SIG-M5 treated with dmso at 0.1 percent for 504 hours (cell line): ENCODE results near the gene SHH.
A peak's percentile ranks its signal among the peaks of the same experiment; 100 is the strongest.

Experiments used
- DNase-seq: peaks from one replicate; lab custom pipeline; 2025; ENCODE audit not compliant: unreplicated experiment; lab: John Stamatoyannopoulos, UW

SHH gene

GRCh38 chr7:155766966-155767916, 45.0 kb downstream of the SHH start:
- DNase-seq, result no peak

GRCh38 chr7:155766386-155766785, 45.9 kb downstream of the SHH start:
- DNase-seq, result no peak

DNA sequence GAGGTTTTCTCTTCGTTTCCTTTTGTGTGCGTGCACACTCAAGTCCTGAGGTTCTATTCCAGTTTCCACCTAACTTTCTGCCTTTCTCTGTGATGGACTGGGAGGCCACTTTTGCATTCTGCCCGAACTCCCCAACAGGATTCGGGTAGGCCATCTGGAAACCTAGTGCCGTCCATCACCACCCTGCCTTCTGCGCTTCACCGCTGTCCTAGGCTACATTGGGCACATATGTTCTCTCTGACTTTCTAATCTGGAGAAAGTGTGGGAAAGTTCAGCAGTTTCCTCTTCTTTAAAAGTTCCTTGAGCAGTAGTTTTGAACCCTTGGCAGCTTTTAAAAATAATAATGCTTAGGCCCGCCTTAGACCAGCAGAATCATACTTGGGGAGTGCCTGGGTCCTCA, 46.8 kb downstream of the SHH start:
- no peak for DNase-seq

DNA sequence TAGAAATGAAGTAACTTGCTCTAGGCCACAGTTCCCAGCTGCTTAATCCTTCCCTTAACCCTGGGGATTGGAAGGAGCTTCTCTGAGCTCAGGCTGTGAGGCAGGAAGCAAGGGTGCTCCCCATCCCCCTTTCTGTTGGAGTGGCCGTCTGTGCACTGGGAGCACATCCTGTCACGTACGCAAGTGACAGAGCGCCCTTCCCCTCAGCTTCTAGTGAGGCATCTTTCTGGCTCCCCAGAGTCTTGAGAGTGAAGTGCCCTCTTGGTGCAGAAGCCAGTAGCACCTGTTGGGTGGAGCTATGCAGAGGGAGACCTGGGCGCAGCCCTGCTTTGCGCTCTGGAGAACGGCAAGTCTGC, 47.8 kb downstream of the SHH start:
- DNase-seq, result no peak

DNA sequence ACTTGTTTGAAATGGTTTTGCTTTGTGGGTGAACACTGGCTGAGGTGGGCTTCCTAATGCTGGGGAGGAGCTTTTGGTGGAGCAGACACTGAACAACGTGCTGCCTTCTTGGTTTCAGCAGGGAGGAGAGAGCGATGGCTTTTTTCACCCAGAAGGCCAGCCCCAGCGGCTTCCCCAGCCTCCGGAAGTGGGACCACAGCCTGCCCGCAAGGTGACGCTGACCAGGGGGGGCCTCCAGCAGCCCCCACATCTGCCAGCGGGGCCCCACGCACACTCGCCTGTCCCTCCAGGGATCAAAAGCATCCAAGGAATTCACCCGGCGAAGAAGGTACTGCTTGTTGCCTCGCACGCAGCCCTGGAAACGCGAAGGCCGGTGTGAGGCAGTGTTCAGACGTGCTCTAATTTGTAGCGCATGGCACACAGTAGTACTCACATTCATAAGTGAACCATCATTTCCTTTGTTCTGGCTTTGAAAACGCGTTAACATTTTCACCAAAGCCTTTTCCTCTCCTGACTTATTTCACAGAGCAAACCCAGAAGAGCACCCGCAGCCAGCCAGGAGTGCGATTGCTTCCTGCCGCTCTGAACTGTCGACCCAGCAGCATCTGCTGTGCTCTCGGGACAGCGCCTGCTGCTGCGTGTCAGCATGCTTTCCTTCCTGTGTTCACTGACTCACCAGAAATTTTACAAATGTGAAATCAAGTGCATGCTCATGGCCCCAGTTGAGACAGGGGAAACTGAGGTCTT, 48.4 kb downstream of the SHH start:
- no peak for DNase-seq

- DNase-seq, result no peak
Observed at GRCh38 chr7:155763122-155763521, 49.1 kb downstream of the SHH start.

DNA sequence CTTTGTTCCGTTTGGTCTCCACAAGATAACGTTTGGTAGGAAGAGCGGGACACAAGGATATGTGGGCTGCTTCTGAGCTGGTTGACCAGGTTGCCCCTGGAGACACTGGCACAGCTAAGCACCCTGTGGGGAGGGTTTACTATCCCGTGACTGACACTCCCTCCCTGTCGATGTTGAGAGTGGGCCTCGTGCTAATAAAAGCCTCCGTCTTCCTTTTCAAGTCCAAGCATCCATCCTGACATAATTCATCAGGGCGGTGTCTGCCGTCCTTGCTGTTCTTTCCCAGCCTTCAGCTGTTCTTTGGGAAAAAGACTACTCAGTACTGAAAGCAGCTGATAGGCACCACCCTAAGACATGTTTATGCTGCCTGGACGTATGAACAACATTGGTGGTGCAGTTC, 49.6 kb downstream of the SHH start:
- DNase-seq, result no peak

- no peak for DNase-seq
Observed at GRCh38 chr7:155762036-155762435, 50.2 kb downstream of the SHH start.

- DNase-seq, result peak; percentile 82
Observed at GRCh38 chr7:155761162-155761561, 51.1 kb downstream of the SHH start.

GRCh38 chr7:155759740-155760430, 52.4 kb downstream of the SHH start:
- DNase-seq, result no peak

DNA sequence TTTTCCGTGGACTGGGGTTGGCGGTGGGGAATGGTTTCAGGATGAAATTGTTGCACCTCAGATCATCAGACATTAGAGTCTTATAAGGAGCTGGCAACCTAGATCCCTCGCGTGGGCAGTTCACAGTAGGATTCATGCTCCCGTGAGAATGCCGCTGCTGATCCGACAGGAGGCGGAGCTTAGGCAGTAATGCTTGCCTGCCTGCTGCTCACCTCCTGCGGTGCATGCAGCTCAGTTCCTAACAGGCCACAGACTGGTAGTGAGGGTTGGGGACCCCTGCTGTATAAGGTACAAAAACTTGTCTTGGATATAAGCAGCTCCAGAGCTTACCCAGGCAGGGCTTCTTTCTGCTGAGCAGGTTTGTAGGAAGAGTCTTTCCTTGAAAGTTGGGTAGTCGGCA, 53.9 kb downstream of the SHH start:
- no peak for DNase-seq

- DNase-seq, result peak; percentile 93
Observed at GRCh38 chr7:155756322-155756721, 55.9 kb downstream of the SHH start.

- no peak for DNase-seq
Observed at GRCh38 chr7:155755026-155755425, 57.2 kb downstream of the SHH start.

GRCh38 chr7:155754165-155754564, 58.1 kb downstream of the SHH start:
- no peak for DNase-seq

DNA sequence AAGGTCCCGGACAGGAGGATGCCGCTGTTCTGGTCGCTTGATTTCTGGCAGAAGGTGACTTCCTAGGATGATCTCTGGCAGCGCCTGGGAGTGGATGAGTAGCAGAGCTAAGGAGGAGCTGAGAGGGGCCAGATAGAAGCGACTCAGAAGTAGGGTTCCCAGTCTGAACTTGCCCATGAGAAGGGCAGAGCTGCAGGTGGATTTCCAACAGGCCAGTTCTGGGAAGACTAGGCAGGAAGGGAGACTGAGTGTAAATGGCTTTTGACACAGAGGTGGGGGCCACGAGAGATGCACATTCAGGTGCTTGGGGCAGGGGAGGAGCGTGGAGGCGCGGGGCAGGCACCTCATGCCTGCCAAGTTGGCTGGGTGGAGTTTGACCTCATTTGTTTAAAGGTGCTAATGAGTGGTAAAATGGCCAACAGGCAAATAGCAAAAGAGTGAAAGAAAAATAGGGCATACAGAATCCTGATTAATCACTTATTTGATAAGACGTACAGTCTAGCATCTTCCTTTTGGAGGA, 58.8 kb downstream of the SHH start:
- DNase-seq, result no peak

DNA sequence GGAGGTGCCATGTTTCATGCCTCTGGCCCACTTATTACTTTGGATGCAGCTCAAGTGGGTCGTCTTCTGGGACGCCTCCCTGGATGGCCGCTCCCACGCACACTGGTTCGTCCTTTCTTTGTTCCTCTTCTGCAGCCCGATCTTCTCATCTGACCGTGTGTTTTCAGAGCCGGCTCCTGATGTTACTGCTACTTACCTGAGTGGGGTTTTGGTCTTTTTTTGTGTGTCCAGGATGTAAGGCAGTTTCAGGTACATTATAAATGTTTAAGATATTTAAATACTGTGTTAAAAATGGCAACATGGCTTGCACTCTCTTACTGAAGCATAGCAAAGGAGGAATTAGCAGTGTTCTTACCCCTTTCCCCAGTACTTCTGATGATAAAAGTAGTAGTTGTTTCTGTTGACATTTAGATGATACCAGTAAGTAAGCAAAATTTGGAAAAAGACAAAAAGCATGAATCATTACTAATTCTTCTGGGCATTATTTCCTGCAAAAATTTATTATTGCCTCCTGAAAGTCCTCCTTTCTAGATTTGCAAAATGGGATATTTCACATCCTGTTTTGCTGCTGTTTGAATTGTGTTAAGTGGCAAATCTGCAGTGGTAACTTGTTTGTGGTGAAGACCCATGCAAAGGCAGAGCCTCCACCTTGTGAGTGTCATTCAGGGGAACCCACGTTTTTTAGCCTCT, 59.4 kb downstream of the SHH start:
- no peak for DNase-seq

- DNase-seq, result no peak
Observed at GRCh38 chr7:155751409-155751808, 60.9 kb downstream of the SHH start.

- DNase-seq, result no peak
Observed at GRCh38 chr7:155750255-155751125, 61.8 kb downstream of the SHH start.
